Pancreas (tissue), 10 donors: ENCODE results near the gene GGA1. TPM values are rescaled to one million over a fixed set of nuclear protein-coding genes. Genes with fewer than 3 reads are reported as not detected.
A peak's percentile ranks its signal among the peaks of the same experiment; 100 is the strongest.

ENCODE experiments used
- ATAC-seq, 4 donors: fragments of 200-7000 bp; cut with Tn5 transposase; one replicate each; pipeline versions ENCODE4 v1.8.0 to v1.9.1; 2020; ENCODE audit warnings: mild to moderate bottlenecking in 4 of 4, moderate library complexity in 4 of 4
- DNase-seq, 6 donors: peaks; one replicate each; pipeline ENCODE4 v3.0.0-alpha.2; 2020
- FAIRE-seq: peaks from 2 replicates; lab custom pipeline; 2012; peaks lifted over from hg19 to GRCh38; lab: Jason Lieb, UNC
- H3K27ac ChIP-seq, 4 donors: fragments of 200-600 bp; sonication (generic); 1 replicate in 3 of 4; 2 replicates in 1 of 4; pipeline versions ENCODE4 v1.5.0 to v1.8.0; 2020
- H3K27me3 ChIP-seq, 4 donors: fragments of 200-600 bp; one replicate each; pipeline ENCODE4 v1.8.0; 2021
- H3K36me3 ChIP-seq, 3 donors: fragments of 200-600 bp; sonication (generic) in 1 of 3; one replicate each; pipeline versions ENCODE4 v1.5.0 to v1.8.0; 2020 to 2021
- H3K4me1 ChIP-seq, 3 donors: fragments of 200-600 bp; one replicate each; pipeline ENCODE4 v1.8.0; 2021
- H3K4me3 ChIP-seq, 4 donors: fragments of 200-600 bp; sonication (generic) in 2 of 4; one replicate each; pipeline versions ENCODE4 v1.5.0 to v1.8.0; 2020 to 2021
- H3K9me3 ChIP-seq, 4 donors: fragments of 200-600 bp; one replicate each; pipeline ENCODE4 v1.8.0; 2021
- WGBS, 2 donors: extraction: QIAGEN DNeasy Blood & Tissue Kit; methylation state at CpG; one replicate each; pipeline ENCODE4 v1.1.7; 2013; 5-methylcytosine and 5-hydroxymethylcytosine counted together
- intact Hi-C, 3 donors: fragments of 100-400 bp; cut with DNase I; formaldehyde crosslinking; loops; one replicate each; pipeline versions ENCODE4 v1.11.1 to v1.14.2; 2022
- polyA plus RNA-seq, 2 donors: library from polyadenylated mRNA; stranded (reverse); fragments of 200-250 nt; gene quantifications; one replicate each; pipeline ENCODE4 v1.2.3, GENCODE V29; 2013
- total RNA-seq, 6 donors: library from RNA; stranded (reverse); fragmentation: NEBNext Ultra II Directional in 4 of 6; extraction: Animal tissue kit (Norgen Biotek cat#: 25700) in 4 of 6; gene quantifications; one replicate each; pipeline versions ENCODE4 v1.2.1 to v1.2.4, GENCODE V29; 2021 to 2023
- TF ChIP-seq, protein P1 (sequence below), 4 donors: fragments of 200-600 bp; sonication (generic) in 3 of 4; IDR thresholded peaks; one replicate each; pipeline versions ENCODE4 v1.5.0 to v1.8.0; 2021; ENCODE audit warnings: antibody characterized with exemption in 4 of 4
- donor health status: healthy with polysubstance abuse.
- donor health status: DM: no; HTN: no; CAD: no; lungs with moderate emphysema.
- donor health status: DM: no; HTN: no; CAD: no.
- donor health status: control.
- donor health status: control.
- donor health status: Bipolar disorder and iron deficiency.
- donor health status: DM: yes; HTN: yes; CAD: no.
- donor health status: DM: no; HTN: no; CAD: no.
- donor health status: DM: no; HTN: no; CAD: no.
- donor health status: DM: yes; HTN: yes; CAD: no.

GGA1 gene
- total and polyA plus RNA-seq, 8 donors, result 17.9 to 84.9 (median 23.9) TPM

GRCh38 chr22:37565830-37566229, 42.8 kb upstream of the GGA1 start:
- FAIRE-seq, result no peak
- TF ChIP-seq, protein P1, sequence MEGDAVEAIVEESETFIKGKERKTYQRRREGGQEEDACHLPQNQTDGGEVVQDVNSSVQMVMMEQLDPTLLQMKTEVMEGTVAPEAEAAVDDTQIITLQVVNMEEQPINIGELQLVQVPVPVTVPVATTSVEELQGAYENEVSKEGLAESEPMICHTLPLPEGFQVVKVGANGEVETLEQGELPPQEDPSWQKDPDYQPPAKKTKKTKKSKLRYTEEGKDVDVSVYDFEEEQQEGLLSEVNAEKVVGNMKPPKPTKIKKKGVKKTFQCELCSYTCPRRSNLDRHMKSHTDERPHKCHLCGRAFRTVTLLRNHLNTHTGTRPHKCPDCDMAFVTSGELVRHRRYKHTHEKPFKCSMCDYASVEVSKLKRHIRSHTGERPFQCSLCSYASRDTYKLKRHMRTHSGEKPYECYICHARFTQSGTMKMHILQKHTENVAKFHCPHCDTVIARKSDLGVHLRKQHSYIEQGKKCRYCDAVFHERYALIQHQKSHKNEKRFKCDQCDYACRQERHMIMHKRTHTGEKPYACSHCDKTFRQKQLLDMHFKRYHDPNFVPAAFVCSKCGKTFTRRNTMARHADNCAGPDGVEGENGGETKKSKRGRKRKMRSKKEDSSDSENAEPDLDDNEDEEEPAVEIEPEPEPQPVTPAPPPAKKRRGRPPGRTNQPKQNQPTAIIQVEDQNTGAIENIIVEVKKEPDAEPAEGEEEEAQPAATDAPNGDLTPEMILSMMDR (IDR thresholded peaks at IDR 0.05), result no peak
- Histone ChIP-seq H3K4me1 (peaks cover 60 to 78% (median 74%) of the 10 kb centered on the region in 3 donors), H3K27ac (peak overlapping the region; percentile 77 to 100 (median 98)), H3K27me3 (no peaks in the 10 kb centered on the region), H3K4me3 (peak overlapping the region in 2 of 4 donors; percentile 4 to 26), H3K36me3 (peaks cover 0 to 20% (median 12%) of the 10 kb centered on the region in 3 donors), H3K9me3 (no peaks in the 10 kb centered on the region)
- DNase-seq, result peak in 1 of 6 donors; percentile 57
- 41 to 46% methylated on average over 17 of the region's 17 CpGs for WGBS, 2 donors
- intact Hi-C loops, result no loop called here
- ATAC-seq, result no peak

DNA sequence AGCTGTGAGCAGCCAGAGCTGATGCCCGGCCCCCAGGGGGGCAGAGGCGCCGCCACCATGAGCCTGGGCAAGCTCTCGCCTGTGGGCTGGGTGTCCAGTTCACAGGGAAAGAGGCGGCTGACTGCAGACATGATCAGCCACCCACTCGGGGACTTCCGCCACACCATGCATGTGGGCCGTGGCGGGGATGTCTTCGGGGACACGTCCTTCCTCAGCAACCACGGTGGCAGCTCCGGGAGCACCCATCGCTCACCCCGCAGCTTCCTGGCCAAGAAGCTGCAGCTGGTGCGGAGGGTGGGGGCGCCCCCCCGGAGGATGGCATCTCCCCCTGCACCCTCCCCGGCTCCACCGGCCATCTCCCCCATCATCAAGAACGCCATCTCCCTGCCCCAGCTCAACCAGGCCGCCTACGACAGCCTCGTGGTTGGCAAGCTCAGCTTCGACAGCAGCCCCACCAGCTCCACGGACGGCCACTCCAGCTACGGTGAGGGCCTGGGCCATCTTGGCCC, 42.3 kb upstream of the GGA1 start:
- 31 to 48% methylated on average over 24 to 28 of the region's 28 CpGs for WGBS, 2 donors
- intact Hi-C loops, result no loop called here
- FAIRE-seq, result no peak
- Histone ChIP-seq H3K4me3 (peak overlapping the region in 2 of 4 donors; percentile 4 to 26), H3K9me3 (no peaks in the 10 kb centered on the region), H3K4me1 (peaks cover 66 to 83% (median 80%) of the 10 kb centered on the region in 3 donors), H3K36me3 (peaks cover 0 to 20% (median 12%) of the 10 kb centered on the region in 3 donors), H3K27ac (peak overlapping the region; percentile 77 to 100 (median 98)), H3K27me3 (no peaks in the 10 kb centered on the region)
- peak in 3 of 6 donors; percentile 45 to 83 (median 67) for DNase-seq
- TF ChIP-seq, protein P1 (IDR thresholded peaks at IDR 0.05), result no peak
- ATAC-seq, result no peak

DNA sequence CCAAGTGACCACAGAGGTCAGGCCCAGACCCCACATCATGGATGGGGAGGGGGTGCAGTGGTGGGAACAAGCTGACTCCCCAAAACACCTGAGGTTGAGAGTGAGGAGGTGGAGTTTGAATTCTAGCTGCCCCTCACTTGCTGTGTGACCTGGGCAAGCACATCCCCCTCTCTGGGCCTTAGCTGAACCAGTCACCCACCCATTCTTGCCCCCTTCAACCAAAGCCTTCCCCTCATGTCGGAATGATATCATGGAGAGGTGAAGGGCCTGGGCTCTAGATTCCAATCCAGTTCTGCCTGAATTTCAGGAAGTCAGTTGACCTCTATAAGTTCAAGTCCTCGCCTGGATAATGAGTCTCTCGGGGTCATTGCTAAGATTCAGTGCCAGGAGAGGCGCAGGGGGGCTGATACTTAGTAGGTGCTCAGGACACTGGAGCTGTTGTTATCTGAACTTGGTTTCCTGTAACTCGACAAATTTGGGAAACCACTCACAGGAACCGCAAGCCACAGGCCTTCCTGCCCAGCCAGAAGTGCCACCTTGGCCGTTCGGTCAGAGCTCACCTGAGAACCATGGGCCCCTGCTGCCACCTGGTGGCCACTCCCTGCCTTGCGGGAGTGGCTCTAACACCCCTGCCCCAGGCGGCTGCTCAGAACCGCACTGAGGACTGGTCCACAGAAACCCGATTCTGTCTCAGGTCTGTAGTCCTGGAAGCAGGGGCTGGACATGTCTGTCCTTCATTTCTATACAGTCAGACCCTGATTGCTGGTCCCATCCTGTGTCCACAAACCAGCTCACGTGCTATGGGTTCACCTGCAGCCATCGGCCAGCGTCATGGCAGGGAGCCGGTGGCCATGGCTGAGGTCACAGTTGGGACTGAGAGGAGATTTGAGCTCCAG, 41.5 kb upstream of the GGA1 start:
- intact Hi-C loops, result no loop called here
- no peaks in the 10 kb centered on the region for H3K9me3 ChIP-seq
- H3K27ac ChIP-seq, result peak overlapping the region; percentile 77 to 100 (median 98)
- TF ChIP-seq, protein P1 (IDR thresholded peaks at IDR 0.05), result peak; percentile 93 to 96 (median 95)
- peak; percentile 19 to 56 (median 48) for ATAC-seq
- H3K4me3 ChIP-seq, result peak overlapping the region in 2 of 4 donors; percentile 4 to 26
- H3K27me3 ChIP-seq, result no peaks in the 10 kb centered on the region
- FAIRE-seq, result no peak
- DNase-seq, result peak; percentile 85 to 98 (median 93)
- 10 to 12% methylated on average over 16 of the region's 16 CpGs for WGBS, 2 donors
- H3K4me1 ChIP-seq, result peaks cover 71 to 85% (median 84%) of the 10 kb centered on the region in 3 donors
- H3K36me3 ChIP-seq, result peaks cover 0 to 20% (median 12%) of the 10 kb centered on the region in 3 donors

- no peaks in the 10 kb centered on the region for H3K27me3 ChIP-seq
- peaks cover 0 to 20% (median 12%) of the 10 kb centered on the region in 3 donors for H3K36me3 ChIP-seq
- no peak for ATAC-seq
- intact Hi-C loops, result no loop called here
- peak overlapping the region; percentile 77 to 100 (median 98) for H3K27ac ChIP-seq
- no peak overlapping the region for H3K4me3 ChIP-seq
- no peak for FAIRE-seq
- 50 to 51% methylated on average over 15 of the region's 15 CpGs for WGBS, 2 donors
- peaks cover 71 to 84% (median 76%) of the 10 kb centered on the region in 3 donors for H3K4me1 ChIP-seq
- peak in 2 of 6 donors; percentile 48 to 63 for DNase-seq
- TF ChIP-seq, protein P1 (IDR thresholded peaks at IDR 0.05), result no peak
- H3K9me3 ChIP-seq, result no peaks in the 10 kb centered on the region
Observed at GRCh38 chr22:37568012-37568411, 40.6 kb upstream of the GGA1 start.
